ENCODE data around the gene NCR2. TPM values are rescaled to one million over a fixed set of nuclear protein-coding genes. Genes with fewer than 3 reads are reported as not detected.

The NCR2 gene
- total RNA-seq, 2 donors from 2014 or later, result not detected

- WGBS, 2 experiments (ENCODE audit: insufficient coverage in 1 of 2, insufficient read length in 1 of 2), result 0 to 2% methylated on average over 15 to 42 of the region's 42 CpGs
- no peaks in the 10 kb centered on the region for H3K9me3 ChIP-seq (ENCODE audit: control insufficient read depth, low read length)
- Mint-ChIP-seq H3K36me3 (ENCODE audit: low read depth) (no peaks in the 10 kb centered on the region), H3K27me3 (ENCODE audit: insufficient read depth) (peaks cover 94% of the 10 kb centered on the region), H3K27ac (no peak overlapping the region), H3K4me3 (peak overlapping the region; percentile 39), H3K4me1 (peaks cover 37% of the 10 kb centered on the region), H3K9me3 (no peaks in the 10 kb centered on the region)
- no peaks in the 10 kb centered on the region for H3K36me3 ChIP-seq (ENCODE audit: control insufficient read depth, insufficient read depth, low read length)
- no peaks in the 10 kb centered on the region for H3K4me1 ChIP-seq (ENCODE audit: control insufficient read depth, insufficient read depth, low read length)
- no peak overlapping the region for H3K9ac ChIP-seq (ENCODE audit: extremely low read depth, low read length, poor library complexity, severe bottlenecking)
- TF ChIP-seq CTCF (conservative IDR thresholded peaks at IDR 0.05), result no peak
- peak; percentile 78 for DNase-seq
- peak overlapping the region; percentile 74 for H3K4me3 ChIP-seq (ENCODE audit: low read length)
- peaks cover 87% of the 10 kb centered on the region for H3K27me3 ChIP-seq (ENCODE audit: control insufficient read depth, insufficient read depth, low read length, poor library complexity, severe bottlenecking)
- H3K27ac ChIP-seq (ENCODE audit: low read depth, low read length), result no peak overlapping the region
Observed at GRCh38 chr6:41371992-41372831, 36.8 kb downstream of the NCR2 start.

- peaks cover 37% of the 10 kb centered on the region for H3K4me1 Mint-ChIP-seq
- Histone ChIP-seq H3K36me3 (ENCODE audit: control insufficient read depth, insufficient read depth, low read length) (no peaks in the 10 kb centered on the region), H3K27ac (ENCODE audit: low read depth, low read length) (no peak overlapping the region), H3K9ac (ENCODE audit: extremely low read depth, low read length, poor library complexity, severe bottlenecking) (no peak overlapping the region), H3K9me3 (ENCODE audit: control insufficient read depth, low read length) (no peaks in the 10 kb centered on the region), H3K27me3 (ENCODE audit: control insufficient read depth, insufficient read depth, low read length, poor library complexity, severe bottlenecking) (peaks cover 92% of the 10 kb centered on the region), H3K4me1 (ENCODE audit: control insufficient read depth, insufficient read depth, low read length) (no peaks in the 10 kb centered on the region), H3K4me3 (ENCODE audit: low read length) (peak overlapping the region; percentile 74)
- H3K27me3 Mint-ChIP-seq (ENCODE audit: insufficient read depth), result peaks cover 97% of the 10 kb centered on the region
- WGBS, 2 experiments (ENCODE audit: insufficient coverage in 1 of 2, insufficient read length in 1 of 2), result 0 to 1% methylated on average over 21 to 81 of the region's 81 CpGs
- peak; percentile 71 for DNase-seq
- no peak for TF ChIP-seq CTCF (conservative IDR thresholded peaks at IDR 0.05)
- H3K9me3 Mint-ChIP-seq, result no peaks in the 10 kb centered on the region
- H3K4me3 Mint-ChIP-seq, result peak overlapping the region; percentile 45
- no peaks in the 10 kb centered on the region for H3K36me3 Mint-ChIP-seq (ENCODE audit: low read depth)
- no peak overlapping the region for H3K27ac Mint-ChIP-seq
Observed at GRCh38 chr6:41372832-41373626, 37.6 kb downstream of the NCR2 start.

DNA sequence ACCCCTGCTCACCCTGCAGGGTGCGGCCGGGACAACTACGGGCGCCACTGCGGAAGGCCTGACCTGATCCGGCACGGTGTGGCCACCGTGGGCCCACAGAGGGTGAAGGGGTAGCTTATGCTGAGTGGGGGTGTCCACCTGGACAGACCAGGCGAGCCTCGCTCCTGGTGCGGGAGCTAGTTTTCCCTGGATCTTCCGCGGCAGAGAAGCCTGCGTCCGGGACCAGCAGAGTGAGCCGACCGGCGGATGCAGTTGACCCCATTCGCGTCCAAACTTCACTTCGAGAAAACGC lies 38.2 kb downstream of the NCR2 start:
- 1 to 2% methylated on average over 18 to 22 of the region's 22 CpGs for WGBS, 2 experiments (ENCODE audit: insufficient coverage in 1 of 2, insufficient read length in 1 of 2)
- DNase-seq, result no peak
- no peak overlapping the region for H3K27ac ChIP-seq (ENCODE audit: low read depth, low read length)
- no peak overlapping the region for H3K9ac ChIP-seq (ENCODE audit: extremely low read depth, low read length, poor library complexity, severe bottlenecking)
- Mint-ChIP-seq H3K4me1 (peaks cover 37% of the 10 kb centered on the region), H3K36me3 (ENCODE audit: low read depth) (no peaks in the 10 kb centered on the region), H3K4me3 (peak overlapping the region; percentile 45), H3K9me3 (no peaks in the 10 kb centered on the region), H3K27me3 (ENCODE audit: insufficient read depth) (peaks cover 97% of the 10 kb centered on the region), H3K27ac (no peak overlapping the region)
- no peaks in the 10 kb centered on the region for H3K36me3 ChIP-seq (ENCODE audit: control insufficient read depth, insufficient read depth, low read length)
- H3K9me3 ChIP-seq (ENCODE audit: control insufficient read depth, low read length), result no peaks in the 10 kb centered on the region
- peak overlapping the region; percentile 49 for H3K4me3 ChIP-seq (ENCODE audit: low read length)
- no peak for TF ChIP-seq CTCF (conservative IDR thresholded peaks at IDR 0.05)
- no peaks in the 10 kb centered on the region for H3K4me1 ChIP-seq (ENCODE audit: control insufficient read depth, insufficient read depth, low read length)
- peaks cover 97% of the 10 kb centered on the region for H3K27me3 ChIP-seq (ENCODE audit: control insufficient read depth, insufficient read depth, low read length, poor library complexity, severe bottlenecking)
